BJ (cell line): Measurements from ENCODE around the gene IPO11. TPM values are rescaled to one million over a fixed set of nuclear protein-coding genes. Genes with fewer than 3 reads are reported as not detected.

Experiments
- CTCF ChIA-PET: fragments of 350-600 bp; formaldehyde crosslinking; extraction: SDS; loops from one replicate; lab custom pipeline; 2021; ENCODE audit warnings: antibody characterized with exemption, inconsistent platforms; lab: Yijun Ruan, JAX
- POLR2A ChIA-PET: fragments of 300-600 bp; sonication (Branson Sonifier 250); formaldehyde crosslinking; extraction: SDS; loops from one replicate; lab custom pipeline; 2021; ENCODE audit warnings: antibody characterized with exemption; lab: Charles Lee
- DNase-seq: peaks from one replicate; pipeline ENCODE4 v3.0.0-alpha.2; 2011; ENCODE audit warnings: low read depth
- H3K27me3 ChIP-seq: 2 replicates; pipeline ENCODE4 v1.6.0; 2011; ENCODE audit warnings: low read length; ENCODE audit not compliant: control insufficient read depth, insufficient read depth
- H3K36me3 ChIP-seq: 2 replicates; pipeline ENCODE4 v1.5.1; 2011; ENCODE audit warnings: low read length; ENCODE audit not compliant: control insufficient read depth, insufficient read depth
- H3K4me3 ChIP-seq: 2 replicates; pipeline ENCODE4 v1.5.1; 2011; ENCODE audit warnings: low read depth, mild to moderate bottlenecking, control low read depth, low read length
- polyA plus RNA-seq: library from polyadenylated mRNA; depleted of rRNA; stranded (reverse); fragments of >200 nt; gene quantifications from 2 replicates; pipeline ENCODE4 v1.2.3, GENCODE V29; 2011
- TF ChIP-seq, protein P1 (sequence below): IDR thresholded peaks from 2 replicates; pipeline ENCODE4 v1.5.1; 2011; ENCODE audit warnings: low read depth, mild to moderate bottlenecking, control low read depth, inconsistent platforms, low read length, moderate library complexity; ENCODE audit not compliant: insufficient read depth

IPO11 gene
- polyA plus RNA-seq, 1 experiment, result 25.7 TPM

DNA sequence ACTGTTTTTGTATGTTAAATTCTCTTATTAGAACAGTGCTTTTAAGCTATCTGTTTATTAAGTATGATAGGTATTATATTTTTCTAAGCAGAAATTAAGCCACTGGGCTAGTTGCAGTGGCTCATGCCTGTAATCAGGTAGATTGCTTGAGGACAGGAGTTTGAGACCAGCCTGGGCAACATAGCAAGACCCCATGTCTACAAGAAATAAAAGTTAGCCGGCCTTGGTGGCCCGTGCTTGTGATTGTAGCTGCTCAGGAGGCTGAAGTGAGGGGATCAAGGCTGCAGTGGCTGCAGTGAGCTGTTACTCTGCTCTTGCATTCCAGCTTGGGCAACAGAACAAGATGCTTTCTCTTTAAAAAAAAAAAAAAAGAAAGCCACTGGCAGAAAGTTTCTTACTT is 121.0 kb downstream of the IPO11 start:
- POLR2A ChIA-PET, result no interaction called here
- CTCF ChIA-PET, result interaction anchor here (1.1 kb wide), 1 partner anchor 16 kb away, joined by 3 read pairs; no protein-coding TSS in a partner anchor
- no peak for DNase-seq
- no peaks in the 10 kb centered on the region for H3K27me3 ChIP-seq
- no peak overlapping the region for H3K4me3 ChIP-seq
- TF ChIP-seq, protein P1, sequence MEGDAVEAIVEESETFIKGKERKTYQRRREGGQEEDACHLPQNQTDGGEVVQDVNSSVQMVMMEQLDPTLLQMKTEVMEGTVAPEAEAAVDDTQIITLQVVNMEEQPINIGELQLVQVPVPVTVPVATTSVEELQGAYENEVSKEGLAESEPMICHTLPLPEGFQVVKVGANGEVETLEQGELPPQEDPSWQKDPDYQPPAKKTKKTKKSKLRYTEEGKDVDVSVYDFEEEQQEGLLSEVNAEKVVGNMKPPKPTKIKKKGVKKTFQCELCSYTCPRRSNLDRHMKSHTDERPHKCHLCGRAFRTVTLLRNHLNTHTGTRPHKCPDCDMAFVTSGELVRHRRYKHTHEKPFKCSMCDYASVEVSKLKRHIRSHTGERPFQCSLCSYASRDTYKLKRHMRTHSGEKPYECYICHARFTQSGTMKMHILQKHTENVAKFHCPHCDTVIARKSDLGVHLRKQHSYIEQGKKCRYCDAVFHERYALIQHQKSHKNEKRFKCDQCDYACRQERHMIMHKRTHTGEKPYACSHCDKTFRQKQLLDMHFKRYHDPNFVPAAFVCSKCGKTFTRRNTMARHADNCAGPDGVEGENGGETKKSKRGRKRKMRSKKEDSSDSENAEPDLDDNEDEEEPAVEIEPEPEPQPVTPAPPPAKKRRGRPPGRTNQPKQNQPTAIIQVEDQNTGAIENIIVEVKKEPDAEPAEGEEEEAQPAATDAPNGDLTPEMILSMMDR, result no peak
- H3K36me3 ChIP-seq, result peaks cover 1% of the 10 kb centered on the region; the same call in 1 of the 2 replicates

DNA sequence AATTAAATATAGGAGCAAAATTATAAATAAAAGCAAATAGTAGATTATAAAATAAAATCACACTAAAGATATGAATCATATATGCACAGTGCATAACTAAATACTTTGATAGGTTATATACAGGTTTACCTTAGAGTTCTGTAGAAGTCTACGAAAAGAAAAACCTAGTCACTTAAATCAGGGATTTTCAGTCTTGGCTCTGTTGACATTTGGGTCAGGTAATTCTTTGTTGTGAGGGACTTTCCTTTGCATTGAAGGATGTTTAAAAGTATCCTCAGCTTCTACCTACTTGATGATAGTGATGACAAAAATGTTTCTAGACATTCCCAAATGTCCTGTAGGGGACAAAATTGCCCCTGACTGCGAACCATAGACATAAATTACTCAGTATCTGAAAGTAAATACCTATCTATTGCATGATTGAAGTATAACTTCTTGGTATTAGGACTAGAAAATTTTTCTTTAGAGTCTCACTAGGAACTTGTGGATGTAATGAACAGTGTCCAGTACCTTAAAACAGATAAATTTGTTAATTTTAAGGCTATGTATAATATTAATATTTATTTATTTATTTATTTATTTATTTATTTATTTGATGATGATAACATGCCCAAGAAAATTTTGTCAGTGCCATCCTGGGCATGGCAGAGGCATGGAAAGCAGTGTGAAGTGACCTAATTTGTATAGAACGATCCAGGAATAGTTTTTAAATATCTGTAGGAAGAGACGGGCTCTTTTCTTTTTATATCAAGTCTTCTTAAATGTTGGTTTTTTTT is 122.1 kb downstream of the IPO11 start:
- TF ChIP-seq, protein P1, result no peak
- H3K27me3 ChIP-seq, result no peaks in the 10 kb centered on the region
- no peak overlapping the region for H3K4me3 ChIP-seq
- no peak for DNase-seq
- ChIA-PET POLR2A (no interaction called here), CTCF (no interaction called here)
- peaks cover 1% of the 10 kb centered on the region; the same call in 1 of the 2 replicates for H3K36me3 ChIP-seq

DNA sequence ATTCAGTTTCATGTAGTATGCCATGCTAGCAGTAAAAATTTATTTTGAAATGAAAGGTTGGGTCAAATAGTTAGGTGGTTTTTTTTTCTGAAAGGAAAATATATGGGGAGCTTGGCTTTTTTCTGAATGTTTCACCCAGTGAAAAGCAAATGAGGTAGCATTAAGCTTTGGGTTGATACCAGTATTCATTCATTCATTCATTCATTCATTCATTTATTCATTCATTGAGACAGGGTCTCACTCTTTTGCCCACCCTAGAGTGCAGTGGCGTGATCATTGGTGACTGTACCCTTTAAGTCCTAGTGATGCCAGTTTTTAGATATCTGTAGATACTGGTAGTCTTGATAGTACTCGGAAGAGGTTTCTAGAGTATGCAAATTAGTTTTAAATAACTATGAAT is 123.7 kb downstream of the IPO11 start:
- Histone ChIP-seq H3K36me3 (no peaks in the 10 kb centered on the region; the same call in 1 of the 2 replicates), H3K4me3 (no peak overlapping the region), H3K27me3 (no peaks in the 10 kb centered on the region)
- no peak for DNase-seq
- TF ChIP-seq, protein P1, result no peak
- ChIA-PET CTCF (no interaction called here), POLR2A (no interaction called here)

- H3K4me3 ChIP-seq, result no peak overlapping the region
- no peaks in the 10 kb centered on the region for H3K27me3 ChIP-seq
- POLR2A ChIA-PET, result no interaction called here
- TF ChIP-seq, protein P1, result no peak
- H3K36me3 ChIP-seq, result no peaks in the 10 kb centered on the region
- DNase-seq, result no peak
- CTCF ChIA-PET, result no interaction called here
These were observed 124.2 kb downstream of the IPO11 start for GRCh38 chr5:62536783-62537182.

- Histone ChIP-seq H3K27me3 (no peaks in the 10 kb centered on the region), H3K36me3 (no peaks in the 10 kb centered on the region), H3K4me3 (no peak overlapping the region)
- DNase-seq, result no peak
- TF ChIP-seq, protein P1, result no peak
- ChIA-PET POLR2A (no interaction called here), CTCF (interaction anchor here (0.9 to 1.2 kb wide), 2 partner anchors 8 to 10 kb away, joined by 3 to 5 read pairs; no protein-coding TSS in a partner anchor)
These were observed 125.7 kb downstream of the IPO11 start for GRCh38 chr5:62538017-62538942.
